Fibroblast of the conjunctiva (primary cell): ENCODE measurements around the gene CHAC2.
A peak's percentile ranks its signal among the peaks of the same experiment; 100 is the strongest.
"Not testable (repeated sequence)": the region's sequence is repeated elsewhere in the genome, so short reads cannot be mapped to it uniquely, and the experiment has no call there.

Source experiments
- DNase-seq: peaks from one replicate; pipeline ENCODE4 v3.0.0-alpha.2; 2010; ENCODE audit warnings: low read depth

Gene CHAC2

DNA sequence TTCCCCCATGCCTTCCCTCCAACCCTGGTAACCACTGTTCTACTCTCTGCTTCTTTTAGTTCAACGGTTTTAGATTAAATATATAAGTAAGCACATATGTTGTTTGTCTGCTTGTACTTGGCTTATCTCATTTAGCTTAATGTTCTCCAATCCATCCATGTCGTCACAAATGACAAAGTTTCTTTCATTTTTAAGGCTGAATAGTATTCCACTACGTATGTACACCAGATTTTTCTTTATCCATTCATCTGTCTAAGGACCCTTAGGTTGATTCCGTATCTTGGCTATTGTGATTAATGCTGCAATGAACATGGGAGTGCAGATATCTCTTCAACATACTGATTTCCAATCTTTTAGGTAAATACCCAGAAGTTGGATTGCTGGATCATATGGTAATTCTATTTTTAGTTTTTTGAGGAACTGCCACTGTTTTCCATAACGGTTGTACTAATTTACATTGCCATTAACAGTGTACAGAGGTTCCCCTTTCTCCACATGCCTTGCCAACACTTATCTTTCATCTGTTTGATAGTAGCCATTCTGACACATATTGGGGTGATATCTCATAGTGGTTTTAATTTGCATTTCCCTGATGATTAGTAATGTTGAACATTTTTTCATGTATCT lies 11.0 kb downstream of the CHAC2 start:
- no peak for DNase-seq

GRCh38 chr2:53780056-53780455 lies 12.5 kb downstream of the CHAC2 start:
- DNase-seq = no peak

- DNase-seq = no peak
Measured at GRCh38 chr2:53782676-53783075, 15.1 kb downstream of the CHAC2 start.

DNA sequence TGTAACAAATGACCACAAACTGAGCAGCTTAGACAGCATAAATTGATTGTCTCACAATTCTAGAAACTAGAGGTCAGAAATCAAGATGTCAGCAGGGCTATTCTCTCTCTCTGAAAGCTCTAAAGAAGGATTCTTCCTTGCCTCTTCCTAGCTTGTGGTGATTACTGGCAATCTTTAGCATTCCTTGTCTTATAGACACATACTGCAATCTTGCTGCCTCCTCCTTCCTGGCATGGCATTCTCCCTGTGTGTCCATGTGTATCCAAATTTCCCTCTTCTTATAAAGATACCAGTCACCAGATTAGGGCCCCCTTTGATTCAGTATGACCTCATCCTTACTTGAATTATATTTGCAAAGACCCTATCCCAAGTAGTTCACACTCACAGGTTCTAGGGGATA lies 16.8 kb downstream of the CHAC2 start:
- DNase-seq = no peak

DNA sequence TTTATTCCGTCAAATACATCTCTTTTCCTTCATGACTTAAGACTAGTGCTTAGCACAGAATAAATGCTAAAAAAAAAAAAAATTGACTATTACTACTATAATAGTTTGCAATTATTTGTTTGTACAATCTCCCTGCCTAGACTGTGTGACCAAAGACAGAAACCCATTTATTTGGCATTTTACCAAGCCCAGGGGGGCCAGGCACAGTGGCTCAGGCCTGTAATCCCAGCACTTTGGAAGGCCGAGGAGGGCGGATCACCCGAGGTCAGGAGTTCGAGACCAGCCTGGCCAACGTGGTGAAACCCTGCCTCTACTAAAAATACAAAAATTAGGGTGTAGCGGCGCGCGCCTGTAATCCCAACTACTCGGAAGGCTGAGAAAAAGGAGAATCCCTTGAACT lies 17.8 kb downstream of the CHAC2 start:
- no peak for DNase-seq

DNA sequence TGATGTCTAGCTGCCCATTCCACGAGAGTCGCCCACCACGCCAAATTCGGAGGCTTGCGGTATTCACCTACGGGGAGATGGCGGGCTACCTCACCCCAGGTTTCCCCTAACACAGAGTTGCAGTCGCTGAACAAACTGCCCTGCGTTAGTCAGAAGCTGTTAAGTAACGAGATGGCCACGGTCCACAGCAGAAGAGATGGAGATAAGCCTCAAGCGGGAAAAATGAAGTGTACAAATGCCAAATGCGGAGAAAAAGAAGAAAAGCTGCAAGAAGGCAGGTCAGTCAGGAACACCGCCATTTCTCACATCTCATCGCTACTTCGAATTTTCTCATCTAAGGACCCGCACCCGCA lies 18.7 kb downstream of the CHAC2 start:
- no peak for DNase-seq

DNA sequence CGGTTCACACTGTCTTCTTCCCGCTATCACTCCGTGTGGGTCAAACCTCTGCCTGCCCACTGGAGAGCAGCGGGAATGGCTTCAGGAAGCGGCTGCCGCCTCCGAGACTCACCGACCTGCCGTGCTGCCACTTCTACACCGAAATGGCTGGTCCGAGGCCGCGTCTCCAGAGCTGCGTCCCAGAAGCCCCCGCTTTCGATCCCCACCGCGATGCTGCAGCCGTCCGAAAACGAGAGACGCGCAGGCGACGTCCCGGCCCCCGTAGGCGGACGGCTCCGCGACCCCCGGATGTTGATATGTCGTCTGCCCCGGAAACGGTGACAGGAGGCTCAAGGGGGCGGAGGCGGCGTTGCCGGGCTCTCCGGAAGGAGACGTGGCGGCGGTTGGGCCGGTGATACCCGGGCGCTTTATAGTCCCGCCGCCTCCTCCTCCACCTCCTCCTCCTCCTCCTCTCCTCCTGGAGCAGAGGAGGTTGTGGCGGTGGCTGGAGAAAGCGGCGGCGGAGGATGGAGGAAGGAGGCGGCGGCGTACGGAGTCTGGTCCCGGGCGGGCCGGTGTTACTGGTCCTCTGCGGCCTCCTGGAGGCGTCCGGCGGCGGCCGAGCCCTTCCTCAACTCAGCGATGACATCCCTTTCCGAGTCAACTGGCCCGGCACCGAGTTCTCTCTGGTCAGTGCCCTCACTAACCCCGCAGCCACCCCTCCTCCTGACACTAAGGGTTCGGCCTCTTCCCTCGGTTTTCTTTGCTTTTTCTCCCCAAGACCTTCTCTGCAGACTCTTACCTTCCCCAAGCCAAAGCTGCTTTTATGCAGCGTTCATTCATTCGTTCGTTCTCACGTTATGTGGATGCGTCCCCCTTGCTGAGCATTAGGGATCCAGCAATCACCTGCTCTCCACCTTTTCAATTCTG lies 19.4 kb downstream of the CHAC2 start, which contains the start of the genes ASB3 and ERLEC1:
TSS of gene ASB3 (minus strand) at position 249 of the 909 bp plus-strand sequence. CDS start 21,381 bp downstream, outside the sequence.
TSS of gene ERLEC1 (plus strand) at position 340 of the 909 bp plus-strand sequence. CDS start at position 507, 167 bp downstream.
- peak; percentile 80 for DNase-seq

DNA sequence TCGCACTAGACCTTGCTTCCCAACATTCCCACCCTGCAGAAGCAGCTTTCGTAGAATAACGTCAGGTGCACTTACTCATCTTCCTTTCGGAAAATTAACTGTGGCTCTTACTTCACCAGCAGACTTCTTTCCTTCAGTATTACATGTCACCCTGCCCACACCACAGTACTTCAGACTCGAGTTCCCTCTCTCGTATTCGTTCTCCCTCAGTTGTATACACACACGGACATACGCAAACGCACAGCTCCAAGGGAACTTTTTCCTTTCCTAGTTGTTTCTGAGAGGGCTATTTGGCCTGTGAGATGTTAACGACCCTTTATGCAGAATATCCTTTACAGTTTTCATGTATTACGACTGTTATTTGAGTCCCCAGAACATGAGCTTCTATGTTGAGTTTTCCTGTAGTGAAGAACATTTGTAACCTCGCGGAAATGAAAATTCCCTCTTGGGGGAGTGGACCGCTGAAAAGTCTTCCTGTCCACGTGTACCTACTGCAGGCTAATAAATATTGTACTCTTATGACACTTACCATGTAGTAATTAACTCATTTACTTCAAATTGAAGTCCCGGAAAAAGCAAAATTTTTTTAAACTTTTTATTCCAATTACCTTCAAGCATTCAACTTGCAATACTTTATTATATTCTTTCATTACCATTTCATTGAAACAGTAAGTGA lies 20.1 kb downstream of the CHAC2 start:
- DNase-seq = no peak

- no peak for DNase-seq
Measured at GRCh38 chr2:53793261-53793660, 25.7 kb downstream of the CHAC2 start.

- DNase-seq = no peak
Measured at GRCh38 chr2:53793821-53794220, 26.2 kb downstream of the CHAC2 start.

DNA sequence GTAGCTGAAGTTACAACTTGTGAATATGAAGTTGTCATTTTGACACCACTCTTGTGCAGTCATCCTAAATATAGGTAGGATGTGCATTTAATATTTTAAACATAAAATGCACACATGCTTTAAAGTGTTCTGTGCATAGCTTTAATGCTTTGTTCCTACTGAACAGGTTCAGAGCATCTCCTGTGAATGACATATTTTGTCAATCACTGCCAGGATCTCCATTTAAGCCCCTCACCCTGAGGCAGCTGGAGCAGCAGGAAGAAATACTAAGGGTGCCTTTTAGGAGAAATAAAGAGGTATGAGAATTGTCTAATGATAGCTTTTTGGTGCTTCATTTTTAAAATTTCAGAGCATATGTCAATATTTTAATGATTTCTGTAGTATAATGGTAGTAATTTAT lies 33.9 kb downstream of the CHAC2 start:
- no peak for DNase-seq

- DNase-seq = no peak
Measured at GRCh38 chr2:53802617-53803151, 35.1 kb downstream of the CHAC2 start.

GRCh38 chr2:53811601-53812000 lies 44.0 kb downstream of the CHAC2 start:
- no peak for DNase-seq

DNA sequence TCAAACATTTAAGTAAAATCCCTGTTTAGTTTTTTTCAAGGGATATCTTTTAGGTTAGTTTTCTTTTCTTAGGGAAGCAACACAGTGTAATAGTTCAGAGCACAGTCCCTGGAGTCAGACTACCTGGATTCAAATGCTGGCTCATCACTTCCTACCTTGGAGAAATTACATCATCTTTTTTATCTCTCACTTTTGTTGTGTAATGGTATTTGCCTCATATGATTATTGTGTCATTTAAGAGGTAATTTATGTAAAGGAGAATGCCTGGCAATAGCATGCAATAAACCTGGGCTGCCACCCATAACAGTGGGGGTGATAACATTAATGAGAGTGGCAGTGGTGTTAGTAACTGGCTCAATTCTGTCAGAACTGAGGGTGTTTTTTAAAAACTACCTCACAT lies 45.5 kb downstream of the CHAC2 start:
- DNase-seq = no peak

DNA sequence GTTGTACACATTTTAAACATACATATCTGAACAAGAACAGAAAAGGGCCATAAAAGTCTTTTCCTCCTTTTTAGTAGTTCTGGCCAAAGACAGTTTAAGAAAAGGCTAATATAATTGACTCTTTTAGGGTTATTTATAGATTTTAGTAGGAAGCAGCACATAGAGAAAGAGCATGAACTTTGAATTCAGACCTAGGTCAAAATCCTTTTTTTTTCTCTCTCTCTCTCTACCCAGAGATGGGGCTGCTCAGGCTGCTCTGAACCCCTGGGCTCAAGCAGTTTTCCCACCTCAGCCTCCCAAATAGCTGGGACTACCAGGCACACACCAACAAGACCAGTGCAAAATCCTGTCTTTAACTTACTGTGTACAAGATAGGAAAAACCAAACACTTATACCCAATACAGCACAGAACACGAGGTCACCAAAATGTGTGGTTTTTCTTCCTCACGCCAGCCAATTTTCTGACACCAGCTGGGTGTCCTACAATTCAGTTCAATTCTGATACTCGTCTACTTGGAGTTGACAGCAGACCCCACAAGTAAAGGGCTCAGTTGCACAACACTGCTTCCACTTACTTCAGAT lies 51.3 kb downstream of the CHAC2 start:
- DNase-seq = no peak

GRCh38 chr2:53819634-53820033 lies 52.0 kb downstream of the CHAC2 start:
- DNase-seq = no peak

GRCh38 chr2:53820048-53820447 lies 52.4 kb downstream of the CHAC2 start:
- no peak for DNase-seq

DNA sequence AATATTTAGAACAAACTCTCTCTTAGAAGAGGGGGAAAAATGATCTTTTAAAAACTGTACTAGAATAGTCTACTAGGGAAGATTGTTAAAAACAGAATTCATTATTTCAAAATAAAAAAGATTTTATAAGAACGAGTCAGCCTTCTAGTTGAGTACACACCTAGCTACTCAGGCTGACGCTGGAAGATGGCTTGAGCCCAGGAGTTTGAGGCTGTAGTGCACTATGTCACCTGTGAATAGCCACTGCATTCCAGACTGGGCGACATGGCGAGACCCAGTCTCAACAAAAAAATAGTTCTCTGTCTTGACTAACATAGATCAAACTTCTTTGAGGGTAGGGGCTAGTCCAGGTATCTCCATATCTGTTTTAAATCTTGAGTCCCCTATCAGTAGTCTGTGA lies 53.1 kb downstream of the CHAC2 start:
- no peak for DNase-seq

- DNase-seq = no peak
Measured at GRCh38 chr2:53821810-53822209, 54.2 kb downstream of the CHAC2 start.

GRCh38 chr2:53823639-53824038 lies 56.0 kb downstream of the CHAC2 start:
- DNase-seq = not testable (repeated sequence)
